K562 (cell line): ENCODE measurements around the gene RASGRP4. TPM values are rescaled to one million over a fixed set of nuclear protein-coding genes. Genes with fewer than 3 reads are reported as not detected.

Source experiments
- ATF7 ChIP-seq: fragments of 450-650 bp; IDR thresholded peaks from 2 replicates; pipeline ENCODE4 v1.7.1; 2014; ENCODE audit warnings: mild to moderate bottlenecking, moderate library complexity
- CREB1 ChIP-seq, 2 experiments: sonication (generic) in 1 of 2; formaldehyde crosslinking in 1 of 2; IDR thresholded peaks; 2 replicates each; pipeline versions ENCODE4 v1.6.1 to v1.8.0; 2012 to 2022; ENCODE audit warnings: inconsistent platforms in 1 of 2, mild to moderate bottlenecking in 1 of 2, missing genetic modification reagents in 1 of 2, moderate library complexity in 1 of 2
- EHMT2 ChIP-seq: fragments of 450-650 bp; IDR thresholded peaks from 2 replicates; pipeline ENCODE4 v1.6.1; 2018; ENCODE audit warnings: antibody characterized with exemption
- ETV6 ChIP-seq, 3 experiments: fragments of 150-350 bp in 1 of 3; sonication (generic) in 1 of 3; formaldehyde crosslinking in 1 of 3; IDR thresholded peaks; 2 replicates each; pipeline versions ENCODE4 v1.6.1 to v1.8.0; 2014 to 2022; ENCODE audit warnings: borderline replicate concordance in 2 of 3, low read depth in 2 of 3, antibody characterized with exemption in 1 of 3, low read length in 1 of 3, mild to moderate bottlenecking in 1 of 3, missing genetic modification reagents in 1 of 3
- KLF6 ChIP-seq: fragments of 250-450 bp; sonication (Bioruptor Pico); IDR thresholded peaks from 2 replicates; pipeline ENCODE4 v1.4.0; 2020; ENCODE audit warnings: mild to moderate bottlenecking, moderate library complexity, borderline replicate concordance
- MAFG ChIP-seq: fragments of 450-650 bp; conservative IDR thresholded peaks from 2 replicates; pipeline ENCODE4 v1.6.1; 2016; ENCODE audit warnings: missing genetic modification characterization, missing compliant biosample characterization
- MYC ChIP-seq, 2 experiments: fragments of 250-450 bp in 1 of 2; sonication (Bioruptor Pico) in 1 of 2; IDR thresholded peaks; 2 replicates each; pipeline versions ENCODE4 v1.5.1 to v1.6.1; 2012 to 2021; ENCODE audit warnings: low read depth in 2 of 2, borderline replicate concordance in 1 of 2, improper control_type of control experiment in 1 of 2, low read length in 1 of 2, mild to moderate bottlenecking in 1 of 2, moderate library complexity in 1 of 2
- NCOA6 ChIP-seq: fragments of 450-650 bp; IDR thresholded peaks from 2 replicates; pipeline ENCODE4 v1.6.1; 2017; ENCODE audit warnings: mild to moderate bottlenecking
- RBM22 ChIP-seq: fragments of 200-400 bp; formaldehyde crosslinking; IDR thresholded peaks from 2 replicates; pipeline ENCODE4 v1.6.1; 2018; ENCODE audit warnings: low read length, low read depth; ENCODE audit not compliant: poor library complexity, severe bottlenecking
- RBM25 ChIP-seq: fragments of 200-400 bp; formaldehyde crosslinking; IDR thresholded peaks from 2 replicates; pipeline ENCODE4 v1.6.1; 2018; ENCODE audit warnings: low read length, low read depth, moderate library complexity; ENCODE audit not compliant: severe bottlenecking
- SMARCA4 ChIP-seq: fragments of 450-650 bp; IDR thresholded peaks from 2 replicates; pipeline ENCODE4 v1.6.1; 2016
- SMARCE1 ChIP-seq: fragments of 450-650 bp; IDR thresholded peaks from 2 replicates; pipeline ENCODE4 v1.7.1; 2016; ENCODE audit warnings: mild to moderate bottlenecking
- SRSF9 ChIP-seq: fragments of 200-400 bp; formaldehyde crosslinking; IDR thresholded peaks from 2 replicates; pipeline ENCODE4 v1.6.1; 2017; ENCODE audit warnings: low read depth, low read length, borderline replicate concordance
- TOE1 ChIP-seq, 2 experiments: fragments of 450-650 bp in 1 of 2; sonication (generic) in 1 of 2; formaldehyde crosslinking in 1 of 2; IDR thresholded peaks; 2 replicates each; pipeline versions ENCODE4 v1.7.1 to v1.8.0; 2016 to 2022; ENCODE audit warnings: borderline replicate concordance in 2 of 2, mild to moderate bottlenecking in 2 of 2, antibody characterized with exemption in 1 of 2, inconsistent platforms in 1 of 2, low read depth in 1 of 2, missing genetic modification reagents in 1 of 2, moderate library complexity in 1 of 2
- ZBTB11 ChIP-seq, 3 experiments: fragments of 200-800 bp in 1 of 3; fragments of 250-450 bp in 1 of 3; fragments of 450-650 bp in 1 of 3; sonication (Bioruptor Pico) in 1 of 3; sonication (Bioruptor generic) in 1 of 3; formaldehyde crosslinking in 1 of 3; IDR thresholded peaks; 2 replicates each; pipeline versions ENCODE4 v1.6.1 to v1.8.0; 2016 to 2022; ENCODE audit warnings: mild to moderate bottlenecking in 2 of 3, missing genetic modification characterization in 2 of 3, missing compliant biosample characterization in 1 of 3, moderate library complexity in 1 of 3
- ZBTB7A ChIP-seq: IDR thresholded peaks from 2 replicates; pipeline ENCODE4 v1.6.1; 2011; ENCODE audit warnings: low read depth, mild to moderate bottlenecking, low read length, moderate library complexity, borderline replicate concordance; ENCODE audit not compliant: control insufficient read depth
- ZNF224 ChIP-seq: sonication (generic); formaldehyde crosslinking; IDR thresholded peaks from 2 replicates; pipeline ENCODE4 v1.8.0; 2022; ENCODE audit warnings: mild to moderate bottlenecking, missing genetic modification reagents
- ZNF695 ChIP-seq: fragments of 450-650 bp; formaldehyde crosslinking; IDR thresholded peaks from 2 replicates; pipeline ENCODE4 v1.4.0; 2020; ENCODE audit warnings: mild to moderate bottlenecking, moderate library complexity
- ZNF717 ChIP-seq: fragments of 250-450 bp; sonication (Bioruptor Pico); IDR thresholded peaks from 2 replicates; pipeline ENCODE4 v1.5.0; 2021
- polyA plus RNA-seq, 8 experiments: library from polyadenylated mRNA; depleted of rRNA in 4 of 8; stranded (reverse) in 5 of 8; unstranded in 3 of 8; fragments of >200 nt; fragmentation: Nextera tagmentation in 2 of 8; fragmentation: Illumina TruSeq in 1 of 8; extraction: Ambion mirVana in 2 of 8; extraction: Trizol in 1 of 8; gene quantifications; 2 replicates each; pipeline versions ENCODE4 v1.2.1 to v1.2.3, GENCODE V29; 2011 to 2014; ENCODE audit warnings: inconsistent platforms in 1 of 8, missing spikeins in 1 of 8
- total RNA-seq, 7 experiments: library from RNA; depleted of rRNA in 6 of 7; stranded (reverse); fragments of >200 nt in 6 of 7; fragmentation: Illumina TruSeq in 2 of 7; extraction: Trizol in 2 of 7; gene quantifications; 2 replicates each; pipeline versions ENCODE4 v1.2.1 to v1.2.3, GENCODE V29; 2011 to 2021; ENCODE audit warnings: low replicate concordance in 1 of 7
- TF ChIP-seq, protein P1 (sequence below), 3 experiments: IDR thresholded peaks in 2 of 3; conservative IDR thresholded peaks in 1 of 3; 2 replicates each; pipeline ENCODE4 v1.5.1; 2011 to 2012; ENCODE audit warnings: low read length in 3 of 3, mild to moderate bottlenecking in 3 of 3, control low read depth in 2 of 3, improper control_type of control experiment in 1 of 3, inconsistent platforms in 1 of 3, low read depth in 1 of 3, mixed read lengths in 1 of 3, moderate library complexity in 1 of 3; ENCODE audit not compliant: insufficient read depth in 2 of 3
- TF ChIP-seq, protein P2 (sequence below): sonication (generic); formaldehyde crosslinking; IDR thresholded peaks from 2 replicates; pipeline ENCODE4 v1.9.0; 2022; ENCODE audit warnings: mild to moderate bottlenecking, missing genetic modification reagents

RASGRP4 gene
- total and polyA plus RNA-seq, 9 of the 15 experiments (the other 6 are each of a cell fraction or from before 2014, with no cell fraction given): 0.39 to 4.6 (median 3.8) TPM

DNA sequence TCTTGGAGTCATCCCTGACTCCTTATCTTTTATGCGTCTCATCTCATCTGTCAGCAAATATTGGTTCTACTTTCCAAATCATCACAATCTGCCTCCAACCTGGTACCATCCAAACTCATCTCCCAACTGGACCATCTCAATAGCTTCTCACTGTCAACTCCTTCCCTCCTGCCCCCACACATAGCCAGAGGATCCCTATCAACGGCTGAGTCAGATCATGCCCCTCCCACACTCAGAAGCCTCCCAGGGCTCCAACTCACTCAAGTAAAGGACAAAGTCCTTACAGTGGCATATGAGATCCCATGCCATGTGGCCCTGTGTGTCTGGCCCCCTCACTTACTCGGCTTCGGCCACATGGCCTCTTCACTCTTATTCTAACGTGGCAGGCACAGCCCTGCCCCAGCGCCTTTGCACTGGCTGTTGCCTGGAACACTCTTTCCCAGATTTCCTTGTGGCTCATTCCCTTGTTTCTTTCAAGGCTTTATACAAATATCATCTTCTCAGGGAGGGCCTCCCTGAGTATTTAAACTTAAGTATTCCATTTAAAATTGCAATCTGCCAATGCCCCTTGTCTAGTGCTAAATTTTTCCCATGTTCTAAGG lies 33.2 kb downstream of the RASGRP4 start (continued):
- TF ChIP-seq RBM22 (no peak), SMARCE1 (peak; percentile 82), EHMT2 (peak; percentile 83), MYC (IDR thresholded peaks at IDR 0.05; ENCODE audit: low read depth, low read length) (peak; percentile 49; the same call in 1 of the 2 replicates), MYC (CRISPR knock-in tag; IDR thresholded peaks at IDR 0.05; ENCODE audit: borderline replicate concordance, low read depth) (no peak), ATF7 (no peak), ZBTB7A (no peak), SRSF9 (no peak), TOE1 (IDR thresholded peaks at IDR 0.05; ENCODE audit: borderline replicate concordance) (no peak), TOE1 (CRISPR knock-in tag; IDR thresholded peaks at IDR 0.05; ENCODE audit: borderline replicate concordance, low read depth) (no peak), ETV6 (IDR thresholded peaks at IDR 0.05; ENCODE audit: borderline replicate concordance in 1 of 2, low read depth in 2 of 2, low read length in 1 of 2) (no peak), ETV6 (CRISPR knock-in tag; IDR thresholded peaks at IDR 0.05; ENCODE audit: borderline replicate concordance) (no peak), NCOA6 (no peak), ZNF695 (CRISPR knock-in tag) (no peak), CREB1 (IDR thresholded peaks at IDR 0.05) (no peak), CREB1 (CRISPR knock-in tag; IDR thresholded peaks at IDR 0.05) (no peak), ZBTB11 (CRISPR knock-in tag; IDR thresholded peaks at IDR 0.05) (no peak), SMARCA4 (peak; percentile 79), ZNF717 (CRISPR knock-in tag) (no peak), RBM25 (no peak), ZNF224 (CRISPR knock-in tag) (no peak), KLF6 (CRISPR knock-in tag) (no peak), MAFG (peak; percentile 26; the same call in 1 of the 2 replicates)
- TF ChIP-seq, protein P1, sequence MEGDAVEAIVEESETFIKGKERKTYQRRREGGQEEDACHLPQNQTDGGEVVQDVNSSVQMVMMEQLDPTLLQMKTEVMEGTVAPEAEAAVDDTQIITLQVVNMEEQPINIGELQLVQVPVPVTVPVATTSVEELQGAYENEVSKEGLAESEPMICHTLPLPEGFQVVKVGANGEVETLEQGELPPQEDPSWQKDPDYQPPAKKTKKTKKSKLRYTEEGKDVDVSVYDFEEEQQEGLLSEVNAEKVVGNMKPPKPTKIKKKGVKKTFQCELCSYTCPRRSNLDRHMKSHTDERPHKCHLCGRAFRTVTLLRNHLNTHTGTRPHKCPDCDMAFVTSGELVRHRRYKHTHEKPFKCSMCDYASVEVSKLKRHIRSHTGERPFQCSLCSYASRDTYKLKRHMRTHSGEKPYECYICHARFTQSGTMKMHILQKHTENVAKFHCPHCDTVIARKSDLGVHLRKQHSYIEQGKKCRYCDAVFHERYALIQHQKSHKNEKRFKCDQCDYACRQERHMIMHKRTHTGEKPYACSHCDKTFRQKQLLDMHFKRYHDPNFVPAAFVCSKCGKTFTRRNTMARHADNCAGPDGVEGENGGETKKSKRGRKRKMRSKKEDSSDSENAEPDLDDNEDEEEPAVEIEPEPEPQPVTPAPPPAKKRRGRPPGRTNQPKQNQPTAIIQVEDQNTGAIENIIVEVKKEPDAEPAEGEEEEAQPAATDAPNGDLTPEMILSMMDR (IDR thresholded peaks at IDR 0.05 in 2 of 3, conservative IDR thresholded peaks at IDR 0.05 in 1 of 3; ENCODE audit: insufficient read depth in 2 of 3, low read depth in 1 of 3, low read length in 3 of 3): no peak
- TF ChIP-seq, protein P2, sequence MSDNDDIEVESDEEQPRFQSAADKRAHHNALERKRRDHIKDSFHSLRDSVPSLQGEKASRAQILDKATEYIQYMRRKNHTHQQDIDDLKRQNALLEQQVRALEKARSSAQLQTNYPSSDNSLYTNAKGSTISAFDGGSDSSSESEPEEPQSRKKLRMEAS (CRISPR knock-in tag): peak; percentile 50; the same call in 1 of the 2 replicates
